Right renal pelvis (tissue), 4 donors: ENCODE results near the gene CD200. TPM values are rescaled to one million over a fixed set of nuclear protein-coding genes. Genes with fewer than 3 reads are reported as not detected.
"Not testable (repeated sequence)": the region's sequence is repeated elsewhere in the genome, so short reads cannot be mapped to it uniquely, and the experiment has no call there.

Source experiments
- DNase-seq, 4 donors: peaks; one replicate each; pipeline ENCODE4 v3.0.0-alpha.2; 2013; ENCODE audit warnings: low read depth in 4 of 4, low spot score in 3 of 4, missing footprints in 1 of 4
- polyA plus RNA-seq, 4 donors: library from polyadenylated mRNA; unstranded; fragments of 120-200 nt; gene quantifications; one replicate each; pipeline ENCODE4 v1.2.1, GENCODE V29; 2013; ENCODE audit not compliant: insufficient read length in 4 of 4

CD200 gene
- polyA plus RNA-seq, 4 donors, result 37.5 to 43.0 (median 41.2) TPM

- DNase-seq, result not testable (repeated sequence)
These were observed 72.1 kb downstream of the CD200 start for GRCh38 chr3:112404924-112405549.

- no peak for DNase-seq
These were observed 72.9 kb downstream of the CD200 start for GRCh38 chr3:112405845-112406244.

GRCh38 chr3:112407214-112407887 lies 74.4 kb downstream of the CD200 start:
- no peak for DNase-seq

- DNase-seq, result no peak
These were observed 75.1 kb downstream of the CD200 start for GRCh38 chr3:112407888-112408702.

- no peak for DNase-seq
These were observed 76.1 kb downstream of the CD200 start for GRCh38 chr3:112409041-112409440.

GRCh38 chr3:112411425-112411824 lies 78.5 kb downstream of the CD200 start:
- no peak for DNase-seq

Other genes starting within 250 kb of the CD200 start
- 1 to 10 TPM; 4.9 to 5.8 (median 5.2) TPM for gene C3orf52, start 246.8 kb upstream of the CD200 start, polyA plus RNA-seq
- gene GCSAM, start 199.9 kb upstream of the CD200 start, polyA plus RNA-seq, result 1 to 10 TPM; 1.4 to 1.8 (median 1.5) TPM
- under 1 TPM; 0.58 to 0.75 (median 0.68) TPM for gene SLC9C1, start 38.9 kb upstream of the CD200 start, polyA plus RNA-seq
- under 1 TPM; 0.25 to 0.73 (median 0.37) TPM for gene BTLA, start 166.3 kb downstream of the CD200 start, polyA plus RNA-seq
- gene ATG3, start 228.8 kb downstream of the CD200 start, polyA plus RNA-seq, result 10 to 100 TPM; 44.2 to 54.2 (median 50.1) TPM
- 10 to 100 TPM; 67.3 to 88.2 (median 79.1) TPM for gene SLC35A5, start 228.9 kb downstream of the CD200 start, polyA plus RNA-seq